Measurements from ENCODE around the gene TMEM38A.
"Not testable (repeated sequence)": the region's sequence is repeated elsewhere in the genome, so short reads cannot be mapped to it uniquely, and the experiment has no call there.

The TMEM38A gene

DNA sequence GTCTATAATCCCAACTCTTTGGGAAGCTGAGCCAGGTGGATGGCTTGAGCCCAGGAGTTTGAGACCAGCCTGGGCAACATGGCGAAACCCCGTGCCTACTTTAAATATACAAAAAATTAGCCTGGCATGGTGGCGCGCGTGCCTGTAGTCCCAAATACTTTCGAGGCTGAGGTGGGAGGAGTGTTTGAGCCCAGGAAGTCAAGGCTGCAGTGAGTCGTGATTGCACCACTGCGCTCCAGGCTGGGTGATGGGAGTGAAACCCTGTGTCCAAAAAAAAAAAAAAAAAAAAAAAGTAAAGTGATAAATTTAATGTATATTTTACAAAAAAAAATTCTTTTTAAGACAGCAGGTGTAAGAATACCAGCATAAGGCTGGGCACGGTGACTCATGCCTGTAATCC is 17.6 kb downstream of the TMEM38A start:
- no peak for DNase-seq

DNA sequence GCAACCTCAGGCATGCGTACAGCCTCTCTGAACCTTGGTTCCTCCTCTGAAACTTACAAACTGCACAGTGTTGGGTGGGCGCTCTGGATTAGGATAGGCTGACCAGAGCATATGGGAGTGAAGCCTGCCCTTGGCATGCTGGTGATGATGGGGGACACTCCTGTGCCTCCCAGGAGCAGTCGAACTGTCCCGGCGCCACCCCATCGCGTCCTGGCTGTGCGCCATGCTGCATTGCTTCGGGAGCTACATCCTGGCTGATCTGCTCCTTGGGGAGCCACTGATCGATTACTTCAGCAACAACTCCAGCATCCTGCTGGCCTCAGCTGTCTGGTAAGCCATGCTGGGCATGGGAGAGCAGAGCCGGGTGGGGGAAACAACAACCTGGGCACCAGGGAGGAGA is 18.9 kb downstream of the TMEM38A start:
- no peak for DNase-seq

DNA sequence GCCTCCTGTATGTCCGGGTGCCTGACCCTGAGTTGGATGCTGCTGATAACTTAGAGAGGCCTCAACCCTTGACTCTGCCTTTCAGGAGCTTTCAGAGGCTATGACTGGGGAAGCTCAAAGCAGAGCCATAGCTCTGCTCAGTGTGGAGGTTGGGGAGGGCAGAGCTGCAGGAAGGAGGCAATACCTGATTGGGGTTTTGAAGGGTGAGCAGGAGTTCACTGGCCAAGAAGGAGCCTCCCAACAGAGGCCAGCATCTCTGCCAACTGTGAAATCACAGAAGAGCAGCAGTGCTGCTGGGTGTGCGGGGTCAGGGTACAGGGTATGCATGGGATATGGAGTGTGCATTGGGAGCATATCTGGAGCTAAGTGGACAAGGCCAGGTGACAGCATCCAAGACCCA is 21.6 kb downstream of the TMEM38A start:
- DNase-seq: no peak

DNA sequence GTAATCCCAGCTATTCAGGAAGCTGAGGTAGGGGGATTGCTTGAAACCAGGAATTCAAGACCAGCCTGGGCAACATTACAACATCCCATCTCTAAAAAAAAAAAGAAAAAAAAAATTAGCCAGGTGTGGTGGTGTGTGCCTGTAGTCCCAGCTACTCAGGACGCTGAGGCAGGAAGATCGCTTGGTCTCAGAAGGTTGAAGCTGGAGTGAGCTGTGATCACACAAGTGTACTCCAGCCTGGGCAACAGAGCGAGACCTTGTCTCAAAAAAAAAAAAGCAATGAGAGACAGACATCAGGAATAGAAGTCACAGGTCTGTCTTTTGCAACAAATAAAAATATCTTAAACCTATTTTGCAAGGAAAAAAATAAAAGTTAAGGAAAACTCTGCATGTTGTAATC is 23.3 kb downstream of the TMEM38A start:
- DNase-seq: no peak

DNA sequence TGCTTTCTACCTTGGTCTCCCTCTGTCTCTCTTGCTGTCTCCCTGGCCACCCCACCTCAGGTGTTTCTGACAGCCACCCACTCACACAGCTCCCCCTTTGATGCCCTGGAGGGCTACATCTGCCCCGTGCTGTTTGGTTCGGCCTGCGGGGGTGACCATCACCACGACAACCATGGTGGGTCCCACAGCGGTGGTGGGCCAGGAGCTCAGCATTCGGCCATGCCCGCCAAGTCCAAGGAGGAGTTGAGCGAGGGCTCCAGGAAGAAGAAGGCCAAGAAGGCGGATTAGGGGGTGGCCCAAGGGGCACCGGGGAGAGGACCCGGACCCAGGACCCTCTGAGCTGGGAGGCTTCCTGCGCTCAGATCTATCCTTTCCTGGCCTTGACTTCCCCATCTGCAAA is 27.1 kb downstream of the TMEM38A start:
- DNase-seq: no peak

DNA sequence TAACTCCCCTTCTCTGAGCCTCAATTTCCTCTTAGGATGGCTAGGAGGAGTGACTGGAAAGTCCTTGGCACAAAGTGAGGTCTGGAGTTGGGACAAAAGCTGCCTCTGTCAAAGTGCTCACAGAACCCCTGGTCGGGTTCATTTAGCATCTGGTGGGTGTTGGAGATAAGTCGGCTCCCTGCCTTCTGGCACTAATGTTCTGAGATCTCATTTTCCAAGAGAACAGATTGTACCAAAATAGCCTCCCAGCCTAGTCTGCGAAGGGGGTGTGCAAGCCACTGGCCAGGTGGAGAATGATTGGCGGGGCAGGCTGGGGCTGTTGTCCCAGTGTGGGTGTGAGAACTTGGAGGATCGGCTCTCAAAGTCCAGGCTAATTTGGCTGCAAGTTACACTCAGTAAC is 38.0 kb downstream of the TMEM38A start:
- DNase-seq: no peak

DNA sequence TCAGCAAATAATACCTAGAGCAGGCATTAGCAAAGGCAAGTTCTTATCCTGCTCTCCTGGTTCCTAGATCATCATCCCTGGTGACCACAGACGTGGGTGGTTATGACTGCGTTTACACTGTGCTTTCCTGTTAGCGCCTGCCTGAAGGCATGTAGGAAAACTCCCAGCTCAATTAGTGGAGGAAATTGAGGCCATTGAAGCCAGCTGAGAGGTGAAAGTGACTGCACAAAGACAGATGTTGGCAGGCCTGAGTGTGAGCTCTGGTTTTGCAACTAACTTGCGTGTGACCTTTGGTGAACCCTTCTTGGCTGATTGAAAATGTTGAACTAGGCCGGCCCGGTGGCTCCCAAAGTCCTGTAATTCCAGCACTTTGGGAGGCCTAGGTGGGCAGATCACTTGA is 41.2 kb downstream of the TMEM38A start:
- DNase-seq: no peak

DNA sequence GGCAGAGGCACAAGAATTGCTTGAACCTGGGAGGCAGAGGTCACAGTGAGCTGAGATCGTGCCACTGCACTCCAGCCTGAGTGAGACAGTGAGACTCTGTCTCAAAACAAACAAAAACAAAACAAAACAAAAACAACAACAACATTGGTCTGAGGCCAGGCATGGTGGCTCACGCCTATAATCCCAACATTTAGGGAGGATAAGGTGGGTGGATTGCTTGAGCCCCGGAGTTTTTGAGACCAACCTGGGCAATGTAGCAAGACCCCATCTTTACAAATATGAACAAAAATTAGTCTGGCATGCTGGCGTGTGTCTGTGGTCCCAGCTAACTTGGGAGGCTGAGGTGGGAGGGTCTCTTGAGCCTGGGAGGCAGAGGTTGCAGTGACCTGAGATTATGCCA is 42.7 kb downstream of the TMEM38A start:
- DNase-seq: no peak

DNA sequence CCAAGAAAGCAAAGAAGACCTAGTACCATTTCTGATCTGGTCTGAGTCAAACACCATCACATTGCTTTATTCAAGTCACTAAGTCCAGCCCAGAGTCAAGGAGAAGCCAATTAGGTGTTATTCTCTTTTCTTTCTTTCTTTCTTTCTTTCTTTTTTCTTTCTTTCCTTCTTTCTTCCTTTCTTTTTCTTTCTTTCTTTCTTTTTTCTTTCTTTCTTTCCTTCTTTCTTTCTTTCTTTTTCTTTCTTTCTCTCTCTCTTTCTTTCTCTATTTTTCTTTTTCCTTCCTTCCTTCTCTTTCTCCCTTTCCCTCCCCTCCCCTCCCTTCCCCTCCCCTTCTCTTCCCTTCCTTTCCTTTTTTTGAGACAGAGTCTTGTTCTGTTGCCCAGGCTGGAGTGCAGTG is 49.9 kb downstream of the TMEM38A start:
- not testable (repeated sequence) for DNase-seq

DNA sequence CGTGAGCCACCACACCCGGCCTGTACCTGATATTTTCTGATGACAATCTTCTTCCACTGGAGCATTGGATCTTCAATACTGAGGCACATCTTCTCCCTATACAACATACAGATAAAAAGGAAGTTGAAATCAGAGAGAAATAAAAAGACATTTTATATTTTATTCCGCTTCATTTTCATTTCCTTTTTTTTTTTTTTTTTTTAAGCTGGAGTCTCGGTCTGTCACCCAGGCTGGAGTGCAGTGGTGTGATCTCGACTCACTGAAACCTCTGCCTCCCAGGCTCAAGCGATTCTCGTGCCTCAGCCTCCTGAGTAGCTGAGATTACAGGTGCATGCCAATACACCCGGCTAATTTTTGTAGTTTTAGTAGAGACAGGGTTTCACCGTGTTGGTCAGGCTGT is 51.4 kb downstream of the TMEM38A start:
- DNase-seq: not testable (repeated sequence)

DNA sequence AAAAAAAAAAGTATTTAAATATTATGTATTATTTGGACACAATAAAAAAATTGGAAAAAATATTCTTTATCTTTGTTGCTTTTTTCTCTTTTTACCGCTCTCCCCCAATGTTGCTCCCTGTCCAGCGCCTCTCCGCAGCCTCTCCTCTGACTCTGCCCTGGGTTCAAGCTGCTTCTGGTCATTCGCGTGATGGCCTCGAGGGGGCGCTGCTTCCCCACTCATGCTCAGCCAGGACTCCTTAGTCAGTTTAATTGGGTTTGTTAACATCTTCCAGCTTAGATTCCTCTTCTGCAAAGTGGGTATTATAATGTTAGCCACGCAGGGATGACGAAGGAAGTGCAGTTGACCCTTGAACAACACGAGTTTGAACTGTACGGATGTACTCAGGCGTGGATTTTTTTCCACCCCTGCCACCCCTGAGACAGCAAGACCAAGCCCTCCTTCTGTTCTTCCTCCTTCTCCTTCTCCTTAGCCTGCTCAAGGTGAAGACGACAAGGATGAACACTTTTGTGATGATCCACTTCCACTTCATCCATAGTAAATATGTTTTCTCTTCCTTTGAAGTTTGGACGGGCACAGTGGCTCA is 53.9 kb downstream of the TMEM38A start:
- DNase-seq: peak; percentile 13

DNA sequence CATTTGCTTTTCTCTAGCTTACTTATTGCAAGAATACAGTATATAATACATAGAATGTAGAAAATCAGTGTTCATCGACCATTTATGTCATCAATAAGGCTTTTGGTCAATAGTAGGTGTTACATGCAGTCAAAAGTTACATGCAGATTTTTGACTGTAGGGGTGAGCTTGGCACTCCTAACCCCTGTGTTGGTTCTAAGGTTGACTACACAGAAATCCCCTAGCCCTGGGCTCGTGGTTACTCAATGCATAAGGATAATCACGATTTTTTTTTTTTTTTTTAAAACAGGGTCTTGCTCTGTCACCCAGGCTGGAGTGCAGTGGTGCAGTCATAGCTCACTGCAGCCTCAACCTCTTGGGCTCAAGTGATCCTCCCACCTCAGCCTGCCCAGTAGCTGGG is 54.7 kb downstream of the TMEM38A start:
- no peak for DNase-seq

DNA sequence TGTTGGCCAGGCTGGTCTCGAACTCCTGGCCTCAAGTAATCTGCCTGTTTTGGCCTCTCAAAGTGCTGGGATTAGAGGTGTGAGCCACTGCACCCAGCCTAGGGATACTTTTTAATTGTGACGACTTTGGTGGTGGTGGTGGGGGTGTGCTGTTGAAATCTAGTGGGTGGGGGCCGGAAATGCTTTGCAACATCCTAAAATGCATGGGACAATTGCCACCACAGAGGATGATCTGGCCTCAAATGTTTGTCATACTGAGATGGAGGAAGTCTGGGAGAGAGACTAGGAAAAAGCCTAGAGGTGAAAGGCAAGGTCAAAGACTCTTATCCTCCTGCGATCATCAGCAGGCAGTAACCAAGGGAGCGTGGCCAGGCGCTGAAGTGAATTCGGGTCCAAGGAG is 60.1 kb downstream of the TMEM38A start:
- DNase-seq: no peak

DNA sequence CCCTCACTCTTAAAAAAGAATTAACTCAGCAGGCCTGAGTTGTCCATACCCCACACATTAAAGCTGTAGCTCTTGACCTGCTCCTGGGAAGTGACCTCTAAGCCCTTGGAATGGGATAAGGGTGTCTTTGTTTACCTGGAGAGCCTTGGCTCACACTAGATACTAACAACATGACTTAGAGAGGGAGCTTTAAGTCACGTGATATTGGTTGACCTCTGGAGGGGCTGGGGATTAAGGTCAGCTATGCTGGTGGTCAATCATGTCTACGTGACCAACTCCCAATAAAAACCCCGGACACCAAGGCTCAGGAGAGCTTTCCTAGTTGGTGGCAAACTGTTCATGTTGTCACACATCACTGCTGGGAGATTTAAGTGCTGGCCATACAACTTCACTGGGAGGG is 61.7 kb downstream of the TMEM38A start:
- DNase-seq: no peak

DNA sequence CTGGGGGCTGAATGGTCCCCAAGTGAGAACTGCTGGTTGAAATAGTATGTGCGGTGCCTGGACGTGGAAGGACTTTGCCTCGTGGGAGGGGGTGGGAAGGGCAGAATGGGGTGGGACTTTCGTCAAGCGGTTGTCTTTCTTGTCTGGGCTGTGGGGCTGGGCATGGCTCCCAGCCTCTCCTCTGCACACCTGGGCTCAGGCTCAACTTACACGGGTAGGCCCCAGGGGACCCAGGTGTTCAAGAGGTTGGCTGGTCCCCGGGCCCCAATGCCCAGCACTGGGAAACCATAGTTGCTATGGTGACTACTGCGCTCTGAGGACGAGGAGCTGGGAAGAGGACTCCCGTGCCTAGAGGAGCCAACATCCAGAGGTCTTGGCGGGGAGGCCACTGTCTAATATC is 66.0 kb downstream of the TMEM38A start:
- peak; percentile 72 for DNase-seq

DNA sequence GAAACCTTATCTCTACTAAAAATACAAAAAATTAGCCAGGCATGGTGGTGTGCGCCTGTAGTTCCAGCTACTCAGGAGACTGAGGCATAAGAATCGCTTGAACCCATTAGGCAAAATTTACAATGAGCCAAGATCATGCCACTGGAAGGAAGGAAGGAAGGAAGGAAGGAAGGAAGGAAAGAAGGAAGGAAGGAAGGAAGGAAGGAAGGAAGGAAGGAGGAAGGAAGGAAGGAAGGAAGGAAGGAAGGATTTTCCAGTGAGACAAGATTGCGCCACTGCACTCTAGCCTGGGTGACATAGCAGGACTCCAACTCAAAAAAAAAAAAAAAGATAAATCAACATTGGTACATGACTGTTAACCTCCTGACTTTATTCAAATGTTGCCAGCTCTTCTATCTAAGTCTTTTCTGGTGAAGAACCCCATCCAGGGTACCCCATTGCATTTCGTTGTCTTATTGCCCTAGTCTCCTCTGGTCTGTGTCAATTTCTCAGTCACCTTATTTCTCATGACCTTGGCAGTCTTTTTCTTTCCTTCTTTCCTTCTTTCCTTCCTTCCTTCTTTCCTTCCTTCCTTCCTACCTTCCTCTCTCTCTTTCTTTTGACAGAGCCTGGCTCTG is 74.8 kb downstream of the TMEM38A start:
- not testable (repeated sequence) for DNase-seq

DNA sequence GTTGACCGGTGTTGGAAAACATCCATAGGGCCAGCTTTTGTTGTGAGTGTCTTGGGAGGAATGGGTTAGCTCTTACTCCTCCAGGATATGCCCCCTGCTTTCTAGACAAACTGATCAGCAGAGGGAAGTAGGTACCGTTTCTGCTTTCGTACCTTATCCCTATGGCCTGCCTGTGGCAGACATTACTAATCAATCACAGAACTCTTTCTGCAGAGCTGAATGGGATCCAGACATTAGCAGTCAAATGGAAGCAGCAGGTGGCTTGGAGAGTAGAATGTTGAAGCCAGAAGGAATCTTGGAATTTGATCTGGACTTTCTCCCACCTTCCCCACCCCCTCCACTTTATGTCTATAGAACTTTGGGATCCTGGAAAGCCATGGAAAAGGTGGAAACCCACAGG is 75.8 kb downstream of the TMEM38A start:
- DNase-seq: no peak

DNA sequence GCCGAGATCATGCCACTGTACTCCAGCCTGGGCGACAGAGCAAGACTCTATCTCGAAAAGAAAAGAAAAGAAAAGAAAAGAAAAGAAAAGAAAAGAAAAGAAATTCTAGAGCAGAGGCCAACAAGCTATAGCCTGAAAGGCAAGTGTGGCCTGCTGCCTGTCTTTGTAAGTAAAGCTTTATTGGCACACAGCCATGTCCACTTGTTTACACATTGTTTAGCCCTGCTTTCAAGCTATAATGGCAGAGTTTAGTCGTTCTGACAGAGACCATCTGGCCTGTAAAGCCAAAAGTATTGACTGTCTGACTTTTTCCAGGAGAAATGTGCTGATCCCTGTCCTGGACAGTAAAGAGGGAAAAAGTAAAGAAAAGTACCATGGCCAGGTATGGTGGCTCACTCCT is 77.0 kb downstream of the TMEM38A start:
- DNase-seq: no peak

DNA sequence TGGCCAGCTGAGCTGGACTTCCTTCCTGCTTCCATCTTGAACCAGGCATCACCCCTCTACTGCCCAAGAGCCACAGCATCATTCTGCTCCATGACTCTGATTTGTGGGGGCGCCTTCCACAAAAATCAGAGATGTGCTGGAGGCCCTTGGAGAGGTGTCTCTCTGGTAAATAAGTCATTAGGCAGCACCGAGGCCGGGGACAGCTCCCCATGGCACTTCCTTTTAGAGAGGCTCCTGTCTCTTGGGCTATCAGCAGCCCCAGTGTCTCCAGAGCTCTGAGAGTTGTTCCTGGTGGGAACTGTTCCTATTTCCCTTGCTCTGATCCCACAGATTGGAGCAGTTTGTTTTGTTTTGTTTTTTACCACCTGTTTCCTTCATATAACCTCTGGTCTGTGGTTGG is 78.6 kb downstream of the TMEM38A start:
- DNase-seq: no peak
